Peyer's patch (tissue), 4 donors: ENCODE measurements around the gene SLC4A2. TPM values are rescaled to one million over a fixed set of nuclear protein-coding genes. Genes with fewer than 3 reads are reported as not detected.

Source experiments
- DNase-seq, 3 donors: peaks; one replicate each; pipeline ENCODE4 v3.0.0-alpha.2; 2017 to 2019
- H3K27ac ChIP-seq, 4 donors: fragments of 200-600 bp; sonication (generic); one replicate each; pipeline ENCODE4 v1.5.1; 2016 to 2019
- H3K27me3 ChIP-seq, 2 donors: fragments of 200-600 bp; sonication (generic); one replicate each; pipeline ENCODE4 v1.5.1; 2019
- H3K36me3 ChIP-seq, 3 donors: fragments of 200-600 bp; sonication (generic); one replicate each; pipeline ENCODE4 v1.5.1; 2016 to 2019
- H3K4me1 ChIP-seq, 4 donors: fragments of 200-600 bp; sonication (generic); one replicate each; pipeline ENCODE4 v1.5.1; 2016 to 2019
- H3K4me3 ChIP-seq, 4 donors: fragments of 200-600 bp; sonication (generic); 1 replicate in 3 of 4; 2 replicates in 1 of 4; pipeline ENCODE4 v1.5.1; 2016 to 2019; ENCODE audit warnings: mild to moderate bottlenecking in 1 of 4
- H3K9me3 ChIP-seq, 4 donors: fragments of 200-600 bp; sonication (generic); one replicate each; pipeline ENCODE4 v1.5.1; 2016 to 2019; ENCODE audit warnings: mild to moderate bottlenecking in 1 of 4
- CTCF ChIP-seq, 6 experiments: fragments of 450-650 bp in 4 of 6; fragments of 200-600 bp in 2 of 6; sonication (generic) in 1 of 6; IDR thresholded peaks; one replicate each; pipeline ENCODE4 v1.5.1; 2017 to 2019; ENCODE audit warnings: antibody characterized with exemption in 6 of 6, mild to moderate bottlenecking in 3 of 6, moderate library complexity in 1 of 6
- POLR2A ChIP-seq, 2 donors: fragments of 450-650 bp; IDR thresholded peaks; one replicate each; pipeline ENCODE4 v1.5.1; 2017; ENCODE audit warnings: antibody characterized with exemption in 2 of 2, mild to moderate bottlenecking in 2 of 2, moderate library complexity in 2 of 2
- total RNA-seq, 4 donors: library from RNA; depleted of rRNA; stranded (reverse); fragments of >200 nt; gene quantifications; one replicate each; pipeline ENCODE4 v1.1.0, GENCODE V29; 2016

SLC4A2 gene
- total RNA-seq, 4 donors from 2014 or later, result 101 to 143 (median 121) TPM

- H3K27ac ChIP-seq, result no peak overlapping the region
- H3K9me3 ChIP-seq, result no peaks in the 10 kb centered on the region
- no peaks in the 10 kb centered on the region for H3K27me3 ChIP-seq
- H3K4me3 ChIP-seq, result peak overlapping the region in 3 of 4 donors; percentile 5 to 48 (median 40)
- DNase-seq, result no peak
- H3K36me3 ChIP-seq, result peaks cover 0 to 35% (median 0%) of the 10 kb centered on the region in 3 donors
- H3K4me1 ChIP-seq, result peaks cover 0 to 28% (median 4%) of the 10 kb centered on the region in 4 donors
- TF ChIP-seq CTCF (IDR thresholded peaks at IDR 0.05) (peak in 1 of 6 experiments; percentile 4), POLR2A (IDR thresholded peaks at IDR 0.05) (no peak)
Observed at GRCh38 chr7:151115121-151115835, 55.9 kb downstream of the SLC4A2 start.

- Histone ChIP-seq H3K4me3 (peak overlapping the region in 3 of 4 donors; percentile 5 to 48 (median 40)), H3K4me1 (peaks cover 0 to 22% (median 4%) of the 10 kb centered on the region in 4 donors), H3K27me3 (no peaks in the 10 kb centered on the region), H3K9me3 (no peaks in the 10 kb centered on the region), H3K36me3 (peaks cover 0 to 42% (median 0%) of the 10 kb centered on the region in 3 donors), H3K27ac (no peak overlapping the region)
- peak in 1 of 3 donors; percentile 60 for DNase-seq
- TF ChIP-seq CTCF (IDR thresholded peaks at IDR 0.05) (no peak), POLR2A (IDR thresholded peaks at IDR 0.05) (no peak)
Observed at GRCh38 chr7:151115836-151116418, 56.5 kb downstream of the SLC4A2 start.

GRCh38 chr7:151116603-151117440 lies 57.4 kb downstream of the SLC4A2 start:
- H3K36me3 ChIP-seq, result peaks cover 0 to 48% (median 0%) of the 10 kb centered on the region in 3 donors
- no peak overlapping the region for H3K27ac ChIP-seq
- no peaks in the 10 kb centered on the region for H3K9me3 ChIP-seq
- peaks cover 0 to 17% (median 4%) of the 10 kb centered on the region in 4 donors for H3K4me1 ChIP-seq
- H3K27me3 ChIP-seq, result no peaks in the 10 kb centered on the region
- TF ChIP-seq CTCF (IDR thresholded peaks at IDR 0.05), result no peak
- no peak for DNase-seq
- H3K4me3 ChIP-seq, result no peak overlapping the region

- Histone ChIP-seq H3K27ac (no peak overlapping the region), H3K9me3 (no peaks in the 10 kb centered on the region), H3K4me3 (no peak overlapping the region), H3K4me1 (peaks cover 0 to 17% (median 4%) of the 10 kb centered on the region in 4 donors), H3K36me3 (peaks cover 0 to 50% (median 0%) of the 10 kb centered on the region in 3 donors), H3K27me3 (no peaks in the 10 kb centered on the region)
- peak in 1 of 3 donors; percentile 19 for DNase-seq
- no peak for TF ChIP-seq CTCF (IDR thresholded peaks at IDR 0.05)
- no peak for TF ChIP-seq POLR2A (IDR thresholded peaks at IDR 0.05)
Observed at GRCh38 chr7:151117565-151117964, 58.2 kb downstream of the SLC4A2 start.
